GM23338 (cell line): ENCODE results near the gene PRXL2C. TPM values are rescaled to one million over a fixed set of nuclear protein-coding genes. Genes with fewer than 3 reads are reported as not detected.

Experiments
- ATAC-seq: fragments of 200-7000 bp; cut with Tn5 transposase; 3 replicates; pipeline ENCODE4 v1.9.1; 2020
- DNase-seq: peaks from one replicate; pipeline ENCODE4 v3.0.0-alpha.2; 2015; ENCODE audit warnings: low spot score
- H2AFZ ChIP-seq: fragments of 200-600 bp; sonication (generic); 2 replicates; pipeline ENCODE4 v1.8.0; 2016; ENCODE audit warnings: antibody characterized with exemption, mild to moderate bottlenecking, moderate library complexity
- H3F3A ChIP-seq: fragments of 200-600 bp; sonication (generic); replicated peaks from 2 replicates; pipeline ENCODE4 v1.8.0; 2017; ENCODE audit warnings: antibody characterized with exemption, mixed run types, low read depth
- H3K27ac ChIP-seq: fragments of 200-600 bp; sonication (generic); 2 replicates; pipeline ENCODE4 v1.6.1; 2016; ENCODE audit warnings: low read depth
- H3K27me3 ChIP-seq: fragments of 200-600 bp; sonication (generic); 2 replicates; pipeline ENCODE4 v1.8.0; 2016; ENCODE audit warnings: mild to moderate bottlenecking, mixed run types, moderate library complexity; ENCODE audit not compliant: insufficient read depth
- H3K36me3 ChIP-seq: fragments of 200-600 bp; sonication (generic); 2 replicates; pipeline ENCODE4 v1.8.0; 2016; ENCODE audit warnings: mild to moderate bottlenecking; ENCODE audit not compliant: insufficient read depth
- H3K4me1 ChIP-seq: fragments of 200-600 bp; sonication (generic); 2 replicates; pipeline ENCODE4 v1.8.0; 2016; ENCODE audit warnings: mild to moderate bottlenecking, moderate library complexity; ENCODE audit not compliant: insufficient read depth
- H3K4me2 ChIP-seq: fragments of 200-600 bp; sonication (generic); 2 replicates; pipeline ENCODE4 v1.7.1; 2017; ENCODE audit warnings: mixed run types
- H3K4me3 ChIP-seq: fragments of 200-600 bp; sonication (generic); 2 replicates; pipeline ENCODE4 v1.6.1; 2016; ENCODE audit warnings: mixed run types
- H3K79me2 ChIP-seq: fragments of 200-600 bp; sonication (generic); replicated peaks from 2 replicates; pipeline ENCODE4 v1.8.0; 2017; ENCODE audit warnings: mild to moderate bottlenecking; ENCODE audit not compliant: insufficient read depth
- H3K9me2 ChIP-seq: fragments of 200-600 bp; sonication (generic); 2 replicates; pipeline ENCODE4 v1.8.0; 2017; ENCODE audit not compliant: insufficient read depth
- H4K20me1 ChIP-seq: fragments of 200-600 bp; sonication (generic); replicated peaks from 2 replicates; pipeline ENCODE4 v1.8.0; 2017; ENCODE audit warnings: mild to moderate bottlenecking; ENCODE audit not compliant: insufficient read depth
- H3K27ac Mint-ChIP-seq: 2 replicates; pipeline ENCODE4 v1.8.0; 2020; ENCODE audit warnings: inconsistent platforms, mild to moderate bottlenecking, moderate library complexity, mixed read lengths
- H3K27me3 Mint-ChIP-seq: 3 replicates; pipeline ENCODE4 v1.8.0; 2022; ENCODE audit warnings: low read depth, mild to moderate bottlenecking, moderate library complexity, mixed read lengths, inconsistent platforms; ENCODE audit not compliant: insufficient read depth, poor library complexity
- H3K36me3 Mint-ChIP-seq: 3 replicates; pipeline ENCODE4 v1.8.0; 2021; ENCODE audit warnings: low read depth, mild to moderate bottlenecking, inconsistent platforms, moderate library complexity, mixed read lengths
- H3K4me1 Mint-ChIP-seq: 3 replicates; pipeline ENCODE4 v1.8.0; 2020; ENCODE audit warnings: mild to moderate bottlenecking, inconsistent platforms, mixed read lengths
- H3K4me3 Mint-ChIP-seq: 3 replicates; pipeline ENCODE4 v1.8.0; 2021; ENCODE audit warnings: moderate library complexity, mild to moderate bottlenecking, inconsistent platforms, mixed read lengths
- H3K9me3 Mint-ChIP-seq: 3 replicates; pipeline ENCODE4 v1.8.0; 2020; ENCODE audit warnings: moderate library complexity, mild to moderate bottlenecking, inconsistent platforms, mixed read lengths
- CREB1 ChIP-seq: fragments of 250-450 bp; sonication (Bioruptor Pico); IDR thresholded peaks from 2 replicates; pipeline ENCODE4 v1.5.0; 2020; ENCODE audit warnings: low read depth, mild to moderate bottlenecking, moderate library complexity
- CTCF ChIP-seq, 2 experiments: fragments of 200-600 bp in 1 of 2; sonication (generic) in 1 of 2; conservative IDR thresholded peaks; 2 replicates each; pipeline versions ENCODE4 v1.5.1 to v1.6.1; 2016 to 2017; ENCODE audit warnings: antibody characterized with exemption in 2 of 2, low read depth in 2 of 2, mild to moderate bottlenecking in 2 of 2, moderate library complexity in 1 of 2
- ETS1 ChIP-seq: IDR thresholded peaks from 2 replicates; pipeline ENCODE4 v1.6.1; 2016; ENCODE audit warnings: antibody characterized with exemption
- EZH2 ChIP-seq: fragments of 200-600 bp; sonication (generic); IDR thresholded peaks from one replicate; pipeline ENCODE4 v1.8.0; 2017; ENCODE audit warnings: antibody characterized with exemption, mild to moderate bottlenecking, low read depth; ENCODE audit not compliant: unreplicated experiment
- EZH2phosphoT487 ChIP-seq: fragments of 200-600 bp; sonication (generic); IDR thresholded peaks from one replicate; pipeline ENCODE4 v1.8.1; 2018; ENCODE audit warnings: antibody characterized with exemption; ENCODE audit not compliant: unreplicated experiment
- JUNB ChIP-seq: IDR thresholded peaks from one replicate; pipeline ENCODE4 v1.6.1; 2016; ENCODE audit warnings: antibody characterized with exemption; ENCODE audit not compliant: unreplicated experiment
- NANOG ChIP-seq: IDR thresholded peaks from 2 replicates; pipeline ENCODE4 v1.6.1; 2016; ENCODE audit warnings: antibody characterized with exemption, borderline replicate concordance
- POLR2AphosphoS5 ChIP-seq: IDR thresholded peaks from 2 replicates; pipeline ENCODE4 v1.6.1; 2016; ENCODE audit warnings: antibody characterized with exemption, low read depth
- REST ChIP-seq: IDR thresholded peaks from one replicate; pipeline ENCODE4 v1.6.1; 2018; ENCODE audit warnings: antibody characterized with exemption; ENCODE audit not compliant: unreplicated experiment
- STAT1 ChIP-seq: IDR thresholded peaks from one replicate; pipeline ENCODE4 v1.6.1; 2016; ENCODE audit warnings: antibody characterized with exemption; ENCODE audit not compliant: unreplicated experiment
- ZNF114 ChIP-seq: fragments of 250-450 bp; sonication (Bioruptor Pico); IDR thresholded peaks from 2 replicates; pipeline ENCODE4 v1.5.0; 2020; ENCODE audit warnings: mild to moderate bottlenecking, moderate library complexity
- ZNF331 ChIP-seq: fragments of 250-450 bp; sonication (Bioruptor Pico); IDR thresholded peaks from 2 replicates; pipeline ENCODE4 v1.5.0; 2020; ENCODE audit warnings: low read depth, mild to moderate bottlenecking, moderate library complexity
- ZNF462 ChIP-seq: fragments of 250-450 bp; sonication (Bioruptor Pico); IDR thresholded peaks from 2 replicates; pipeline ENCODE4 v1.5.0; 2020; ENCODE audit warnings: mild to moderate bottlenecking, moderate library complexity
- polyA plus RNA-seq: library from polyadenylated mRNA; unstranded; fragments of >200 nt; fragmentation: Nextera tagmentation; extraction: Ambion mirVana; gene quantifications from 2 replicates; pipeline ENCODE4 v1.2.1, GENCODE V29; 2016
- total RNA-seq: library from RNA; depleted of rRNA; stranded (reverse); fragments of >200 nt; shearing (Covaris generic); gene quantifications from 2 replicates; pipeline ENCODE4 v1.2.3, GENCODE V29; 2014

The PRXL2C gene
- total and polyA plus RNA-seq, 2 experiments from 2014 or later = 5.2 to 7.9 TPM

GRCh38 chr9:96603305-96604003, 51.7 kb downstream of the PRXL2C start:
- Mint-ChIP-seq H3K36me3 (no peaks in the 10 kb centered on the region), H3K9me3 (no peaks in the 10 kb centered on the region), H3K4me3 (no peak overlapping the region), H3K27ac (no peak overlapping the region), H3K27me3 (peaks cover 4% of the 10 kb centered on the region), H3K4me1 (peaks cover 25% of the 10 kb centered on the region)
- H4K20me1 ChIP-seq = peaks cover 39% of the 10 kb centered on the region
- H3K79me2 ChIP-seq = peaks cover 96% of the 10 kb centered on the region
- DNase-seq (no peak), ATAC-seq (no peak)
- no peaks in the 10 kb centered on the region for H3F3A ChIP-seq
- no peaks in the 10 kb centered on the region for H3K27me3 ChIP-seq
- H3K4me3 ChIP-seq = no peak overlapping the region
- H3K9me2 ChIP-seq = no peaks in the 10 kb centered on the region
- peaks cover 10% of the 10 kb centered on the region for H3K4me1 ChIP-seq
- H3K27ac ChIP-seq = no peak overlapping the region
- H2AFZ ChIP-seq = no peak overlapping the region
- H3K36me3 ChIP-seq = no peaks in the 10 kb centered on the region
- H3K4me2 ChIP-seq = no peak overlapping the region
- TF ChIP-seq CREB1 (CRISPR knock-in tag) = no peak
- no peak for TF ChIP-seq ETS1
- TF ChIP-seq ZNF331 (CRISPR knock-in tag) = no peak
- TF ChIP-seq JUNB = no peak
- TF ChIP-seq ZNF114 (CRISPR knock-in tag) = no peak
- no peak for TF ChIP-seq NANOG
- no peak for TF ChIP-seq EZH2phosphoT487
- no peak for TF ChIP-seq REST
- TF ChIP-seq POLR2AphosphoS5 = no peak
- no peak for TF ChIP-seq ZNF462
- no peak for TF ChIP-seq CTCF (conservative IDR thresholded peaks at IDR 0.05; ENCODE audit: low read depth in 2 of 2)
- no peak for TF ChIP-seq STAT1
- no peak for TF ChIP-seq EZH2
